A549 (cell line): Measurements from ENCODE around the gene PARD6B. TPM values are rescaled to one million over a fixed set of nuclear protein-coding genes. Genes with fewer than 3 reads are reported as not detected.
A peak's percentile ranks its signal among the peaks of the same experiment; 100 is the strongest.

Experiments
- ATAC-seq, 2 experiments: fragments of 200-7000 bp in 1 of 2; fragments of >200 bp in 1 of 2; cut with Nextera tagmentation in 1 of 2; cut with Tn5 transposase in 1 of 2; 3 replicates each; pipeline versions ENCODE4 v1.8.0 to v1.9.1; 2018 to 2020; ENCODE audit warnings: mild to moderate bottlenecking in 1 of 2, moderate library complexity in 1 of 2
- CTCF ChIA-PET: fragments of 300-600 bp; sonication (Branson Sonifier 250); formaldehyde crosslinking; extraction: SDS; loops from one replicate; lab custom pipeline; 2021; ENCODE audit warnings: antibody characterized with exemption, inconsistent platforms; lab: Yijun Ruan, JAX
- POLR2A ChIA-PET: fragments of 350-600 bp; formaldehyde crosslinking; extraction: SDS; loops from one replicate; lab custom pipeline; 2021; ENCODE audit warnings: antibody characterized with exemption, inconsistent platforms; lab: Yijun Ruan, JAX
- DNase-seq, 2 experiments: peaks; one replicate each; pipeline versions ENCODE4 v3.0.0 to v3.0.0-alpha.2; 2011 to 2016; ENCODE audit warnings: low read depth in 1 of 2, low spot score in 1 of 2
- FAIRE-seq: peaks from 2 replicates; lab custom pipeline; 2011; peaks lifted over from hg19 to GRCh38; lab: Jason Lieb, UNC
- H3K27ac ChIP-seq, 2 experiments: fragments of >200 bp; sonication (Bioruptor Twin); formaldehyde crosslinking; 3 replicates each; pipeline ENCODE4 v1.5.1; 2016 to 2017
- H3K4me1 ChIP-seq: fragments of >200 bp; sonication (Bioruptor Twin); formaldehyde crosslinking; 3 replicates; pipeline ENCODE4 v1.6.1; 2016
- H3K4me2 ChIP-seq: fragments of >200 bp; sonication (Bioruptor Twin); formaldehyde crosslinking; 3 replicates; pipeline ENCODE4 v1.6.1; 2016
- H3K4me3 ChIP-seq: fragments of >200 bp; sonication (Bioruptor Twin); formaldehyde crosslinking; 3 replicates; pipeline ENCODE4 v1.5.1; 2016
- H3K9me3 ChIP-seq: fragments of >200 bp; sonication (Bioruptor Twin); formaldehyde crosslinking; 3 replicates; pipeline ENCODE4 v1.6.1; 2016
- CBX8 ChIP-seq: fragments of 200-600 bp; sonication (generic); IDR thresholded peaks from 2 replicates; pipeline ENCODE4 v1.6.1; 2016
- CEBPB ChIP-seq, 2 experiments: fragments of >200 bp in 1 of 2; sonication (Bioruptor Twin) in 1 of 2; formaldehyde crosslinking in 1 of 2; IDR thresholded peaks; 2 replicates each; pipeline ENCODE4 v1.6.1; 2012 to 2016
- CHD4 ChIP-seq: fragments of 200-600 bp; sonication (generic); IDR thresholded peaks from 2 replicates; pipeline ENCODE4 v1.6.1; 2016; ENCODE audit warnings: antibody characterized with exemption, mild to moderate bottlenecking, borderline replicate concordance
- EP300 ChIP-seq, 2 experiments: fragments of >200 bp; sonication (Bioruptor Twin); formaldehyde crosslinking; IDR thresholded peaks; 2 replicates in 1 of 2; 3 replicates in 1 of 2; pipeline ENCODE4 v1.6.1; 2016 to 2017
- GATA3 ChIP-seq: IDR thresholded peaks from 2 replicates; pipeline ENCODE4 v1.6.1; 2012; ENCODE audit warnings: borderline replicate concordance
- HOXB13 ChIP-seq: fragments of 250-450 bp; sonication (Bioruptor Pico); IDR thresholded peaks from 2 replicates; pipeline ENCODE4 v1.5.0; 2020; ENCODE audit warnings: low read depth, mild to moderate bottlenecking, moderate library complexity
- MYC ChIP-seq: IDR thresholded peaks from 2 replicates; pipeline ENCODE4 v1.6.1; 2012; ENCODE audit warnings: mild to moderate bottlenecking, inconsistent platforms, low read length, improper control_type of control experiment, borderline replicate concordance
- NFE2L2 ChIP-seq: fragments of 150-350 bp; conservative IDR thresholded peaks from 2 replicates; pipeline ENCODE4 v1.6.1; 2014; ENCODE audit warnings: low read length
- NR3C1 ChIP-seq: fragments of >200 bp; sonication (Bioruptor Twin); formaldehyde crosslinking; IDR thresholded peaks from 3 replicates; pipeline ENCODE4 v1.6.1; 2017
- PHF8 ChIP-seq: fragments of 200-600 bp; sonication (generic); IDR thresholded peaks from 2 replicates; pipeline ENCODE4 v1.6.1; 2016; ENCODE audit warnings: low read depth, mild to moderate bottlenecking, antibody characterized with exemption, moderate library complexity, borderline replicate concordance
- RAD21 ChIP-seq, 2 experiments: fragments of >200 bp in 1 of 2; sonication (Bioruptor Twin) in 1 of 2; formaldehyde crosslinking in 1 of 2; IDR thresholded peaks in 1 of 2; conservative IDR thresholded peaks in 1 of 2; 2 replicates in 1 of 2; 3 replicates in 1 of 2; pipeline ENCODE4 v1.6.1; 2012 to 2018; ENCODE audit warnings: inconsistent platforms in 1 of 2
- SMC3 ChIP-seq: fragments of >200 bp; sonication (Bioruptor Twin); formaldehyde crosslinking; IDR thresholded peaks from 3 replicates; pipeline ENCODE4 v1.6.1; 2018; ENCODE audit warnings: inconsistent platforms
- ZFP36 ChIP-seq: fragments of 450-650 bp; IDR thresholded peaks from 2 replicates; pipeline ENCODE4 v1.6.1; 2014; ENCODE audit warnings: borderline replicate concordance; ENCODE audit not compliant: partially characterized antibody
- ZSCAN20 ChIP-seq: fragments of 250-450 bp; sonication (Bioruptor Pico); IDR thresholded peaks from 2 replicates; pipeline ENCODE4 v1.8.0; 2022; ENCODE audit warnings: mild to moderate bottlenecking, moderate library complexity
- WGBS: methylation state at CpG from one replicate; pipeline ENCODE4 v1.1.6; 2017; ENCODE audit errors: missing lambda C conversion rate; 5-methylcytosine and 5-hydroxymethylcytosine counted together
- polyA plus RNA-seq, 4 experiments: library from polyadenylated mRNA; depleted of rRNA in 3 of 4; stranded (reverse); fragments of >200 nt; fragmentation: RNase III in 1 of 4; extraction: RNeasy Plus Mini Kit Qiagen cat#74134 plus additional on column Dnase treatment in 1 of 4; gene quantifications; 2 replicates in 3 of 4; 3 replicates in 1 of 4; pipeline ENCODE4 v1.2.3, GENCODE V29; 2011 to 2017
- TF ChIP-seq, protein P1 (sequence below): fragments of >200 bp; sonication (Bioruptor Twin); formaldehyde crosslinking; IDR thresholded peaks from 2 replicates; pipeline ENCODE4 v1.6.1; 2016
- TF ChIP-seq, protein P2 (sequence below): fragments of 150-350 bp; IDR thresholded peaks from 2 replicates; pipeline ENCODE4 v1.6.1; 2014; ENCODE audit warnings: low read depth, mild to moderate bottlenecking, low read length
- TF ChIP-seq, protein P3 (sequence below): fragments of >200 bp; sonication (Bioruptor Twin); formaldehyde crosslinking; IDR thresholded peaks from 3 replicates; pipeline ENCODE4 v1.6.1; 2016
- TF ChIP-seq, protein P4 (sequence below): fragments of 250-450 bp; sonication (Bioruptor Pico); IDR thresholded peaks from 2 replicates; pipeline ENCODE4 v1.5.0; 2021; ENCODE audit warnings: mild to moderate bottlenecking, moderate library complexity, borderline replicate concordance
- TF ChIP-seq, protein P5 (sequence below): IDR thresholded peaks from 2 replicates; pipeline ENCODE4 v1.6.1; 2012
- TF ChIP-seq, protein P6 (sequence below): fragments of 200-600 bp; sonication (generic); IDR thresholded peaks from 2 replicates; pipeline ENCODE4 v1.6.1; 2016; ENCODE audit warnings: antibody characterized with exemption, mild to moderate bottlenecking, moderate library complexity

PARD6B gene
- polyA plus RNA-seq, 2 of the 4 experiments (the other 2 are of a cell fraction): 3.1 to 6.4 TPM

DNA sequence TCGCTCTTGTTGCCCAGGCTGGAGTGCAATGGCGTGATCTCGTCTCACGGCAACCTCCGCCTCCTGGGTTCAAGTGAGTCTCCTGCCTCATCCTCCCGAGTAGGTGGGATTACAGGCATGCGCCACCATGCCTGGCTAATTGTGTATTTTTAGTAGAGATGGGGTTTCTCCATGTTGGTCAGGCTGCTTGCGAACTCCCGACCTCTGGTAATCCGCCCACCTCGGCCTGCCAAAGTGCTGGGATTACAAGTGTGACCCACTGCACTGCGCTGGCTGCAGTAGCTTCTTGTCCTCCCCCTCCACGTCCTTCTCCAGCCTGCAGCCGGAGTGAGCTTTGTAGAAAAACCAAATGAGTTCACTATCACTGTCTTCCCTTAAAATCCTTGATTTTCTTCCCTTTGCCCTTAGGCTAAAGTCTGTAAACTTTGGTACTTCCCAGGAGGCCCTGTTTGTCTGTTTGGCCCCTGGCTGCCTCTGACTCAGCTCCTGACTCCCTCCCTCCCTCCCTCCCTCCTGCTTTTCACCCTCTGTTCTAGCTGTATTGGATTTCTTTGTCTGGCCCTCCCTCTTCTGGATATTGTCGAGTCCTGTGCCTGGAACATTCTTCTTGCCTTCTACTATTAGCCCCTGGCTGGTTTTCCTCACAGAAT lies 12.9 kb downstream of the PARD6B start (continued):
- peak; percentile 51; the same call in 1 of the 2 replicates for TF ChIP-seq GATA3
- TF ChIP-seq ZFP36: no peak

DNA sequence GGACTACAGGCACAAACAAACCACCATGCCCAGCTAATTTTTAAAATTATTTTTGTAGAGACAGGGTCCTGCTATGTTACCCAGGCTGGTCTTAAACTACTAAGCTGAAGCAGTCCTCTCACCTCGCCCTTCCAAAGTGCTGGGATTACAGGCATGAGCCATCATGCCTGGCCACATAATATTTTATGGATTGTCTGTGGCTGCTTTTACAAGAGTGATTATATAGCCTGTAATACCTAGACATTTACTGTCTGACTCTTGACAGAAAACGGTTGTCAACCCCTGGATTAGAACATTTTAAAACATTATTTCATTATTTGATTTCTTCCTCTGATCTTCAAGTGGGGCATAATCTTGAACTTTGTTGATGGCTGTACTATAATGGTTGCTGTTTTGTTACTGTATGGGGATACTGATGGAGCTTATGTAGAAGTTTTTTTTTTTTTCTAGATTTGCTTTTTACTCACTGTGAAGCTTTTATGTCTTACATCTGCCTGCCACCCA lies 14.3 kb downstream of the PARD6B start:
- WGBS: 53% methylated on average over 2 of the region's 2 CpGs
- Histone ChIP-seq H3K9me3 (no peaks in the 10 kb centered on the region), H3K27ac (peak overlapping the region; percentile 86 to 94), H3K4me1 (peaks cover 80% of the 10 kb centered on the region), H3K4me3 (no peak overlapping the region), H3K4me2 (peak overlapping the region; percentile 90)
- TF ChIP-seq NR3C1 (no peak), EP300 (IDR thresholded peaks at IDR 0.05) (no peak), NFE2L2 (no peak), CHD4 (no peak), SMC3 (no peak), ZSCAN20 (CRISPR knock-in tag) (no peak), PHF8 (no peak), MYC (no peak)
- TF ChIP-seq, protein P1, sequence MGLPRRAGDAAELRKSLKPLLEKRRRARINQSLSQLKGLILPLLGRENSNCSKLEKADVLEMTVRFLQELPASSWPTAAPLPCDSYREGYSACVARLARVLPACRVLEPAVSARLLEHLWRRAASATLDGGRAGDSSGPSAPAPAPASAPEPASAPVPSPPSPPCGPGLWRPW: no peak
- ATAC-seq: no peak
- POLR2A ChIA-PET: interaction anchor here (1.1 kb wide), 1 partner anchor 15 kb away, joined by 3 read pairs; the partner anchor contains the start of gene PARD6B
- FAIRE-seq: no peak
- no peak for DNase-seq
- CTCF ChIA-PET: interaction anchor here (0.6 to 20.4 kb wide), 17 partner anchors 8 to 559 kb away, joined by 3 to 276 read pairs (median 13); partner anchors contain the start of genes BCAS4 and PARD6B

DNA sequence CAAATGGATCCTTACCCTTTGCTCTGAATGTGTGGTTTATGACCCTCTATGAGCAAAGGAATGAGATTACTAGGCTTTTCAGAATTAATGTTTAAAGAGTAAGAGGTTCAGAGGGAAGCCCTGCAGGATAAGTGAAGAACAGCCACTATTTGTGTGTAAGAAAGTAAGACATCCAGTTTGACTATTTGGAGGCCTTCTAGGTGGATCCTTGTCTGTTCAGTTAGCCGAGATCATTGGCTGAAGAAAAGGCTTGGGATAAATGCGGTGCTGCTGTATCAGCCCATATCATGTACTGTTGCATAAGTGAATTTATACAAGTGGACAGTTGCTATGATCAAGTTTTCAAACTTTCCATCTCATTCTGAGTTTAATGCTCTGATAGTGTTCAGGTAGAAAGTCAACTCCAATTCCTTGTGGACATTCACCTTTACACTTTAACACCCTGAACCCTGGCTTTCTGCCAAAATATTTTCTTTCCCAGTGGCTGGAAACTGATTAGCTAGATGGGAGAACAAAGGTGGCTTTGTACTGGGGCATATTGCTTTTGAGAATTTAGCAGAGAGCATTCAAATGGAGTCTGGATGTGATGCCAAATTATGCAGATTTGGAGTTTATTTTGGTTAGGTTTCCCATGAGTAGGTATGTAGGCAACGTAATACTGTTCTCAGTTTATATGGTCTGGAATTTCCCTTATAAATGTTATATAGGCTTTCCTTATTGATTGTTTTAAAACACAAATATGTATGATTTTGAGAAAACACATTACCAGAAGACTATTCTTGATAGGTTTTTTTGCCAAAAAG lies 15.0 kb downstream of the PARD6B start:
- POLR2A ChIA-PET: interaction anchor here (1.1 kb wide), 1 partner anchor 15 kb away, joined by 3 read pairs; the partner anchor contains the start of gene PARD6B
- WGBS: 38% methylated on average over 3 of the region's 3 CpGs
- H3K27ac ChIP-seq: peak overlapping the region; percentile 86 to 94
- H3K4me3 ChIP-seq: no peak overlapping the region
- ATAC-seq: no peak; a peak in 1 of 6 replicates
- H3K4me1 ChIP-seq: peaks cover 73% of the 10 kb centered on the region
- no peaks in the 10 kb centered on the region for H3K9me3 ChIP-seq
- FAIRE-seq: no peak
- CTCF ChIA-PET: interaction anchor here (1.0 to 20.4 kb wide), 14 partner anchors 10 to 160 kb away, joined by 3 to 276 read pairs (median 14); partner anchors contain the start of genes BCAS4 and PARD6B
- H3K4me2 ChIP-seq: peak overlapping the region; percentile 90
- DNase-seq: no peak
- TF ChIP-seq, protein P2, sequence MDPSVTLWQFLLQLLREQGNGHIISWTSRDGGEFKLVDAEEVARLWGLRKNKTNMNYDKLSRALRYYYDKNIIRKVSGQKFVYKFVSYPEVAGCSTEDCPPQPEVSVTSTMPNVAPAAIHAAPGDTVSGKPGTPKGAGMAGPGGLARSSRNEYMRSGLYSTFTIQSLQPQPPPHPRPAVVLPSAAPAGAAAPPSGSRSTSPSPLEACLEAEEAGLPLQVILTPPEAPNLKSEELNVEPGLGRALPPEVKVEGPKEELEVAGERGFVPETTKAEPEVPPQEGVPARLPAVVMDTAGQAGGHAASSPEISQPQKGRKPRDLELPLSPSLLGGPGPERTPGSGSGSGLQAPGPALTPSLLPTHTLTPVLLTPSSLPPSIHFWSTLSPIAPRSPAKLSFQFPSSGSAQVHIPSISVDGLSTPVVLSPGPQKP: no peak
- TF ChIP-seq RAD21 (conservative IDR thresholded peaks at IDR 0.05 in 1 of 2, IDR thresholded peaks at IDR 0.05 in 1 of 2) (no peak), CBX8 (no peak), CHD4 (no peak), CEBPB (IDR thresholded peaks at IDR 0.05) (no peak), ZSCAN20 (CRISPR knock-in tag) (no peak), HOXB13 (no peak)
- TF ChIP-seq, protein P3, sequence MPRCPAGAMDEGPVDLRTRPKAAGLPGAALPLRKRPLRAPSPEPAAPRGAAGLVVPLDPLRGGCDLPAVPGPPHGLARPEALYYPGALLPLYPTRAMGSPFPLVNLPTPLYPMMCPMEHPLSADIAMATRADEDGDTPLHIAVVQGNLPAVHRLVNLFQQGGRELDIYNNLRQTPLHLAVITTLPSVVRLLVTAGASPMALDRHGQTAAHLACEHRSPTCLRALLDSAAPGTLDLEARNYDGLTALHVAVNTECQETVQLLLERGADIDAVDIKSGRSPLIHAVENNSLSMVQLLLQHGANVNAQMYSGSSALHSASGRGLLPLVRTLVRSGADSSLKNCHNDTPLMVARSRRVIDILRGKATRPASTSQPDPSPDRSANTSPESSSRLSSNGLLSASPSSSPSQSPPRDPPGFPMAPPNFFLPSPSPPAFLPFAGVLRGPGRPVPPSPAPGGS: no peak
- TF ChIP-seq, protein P4, sequence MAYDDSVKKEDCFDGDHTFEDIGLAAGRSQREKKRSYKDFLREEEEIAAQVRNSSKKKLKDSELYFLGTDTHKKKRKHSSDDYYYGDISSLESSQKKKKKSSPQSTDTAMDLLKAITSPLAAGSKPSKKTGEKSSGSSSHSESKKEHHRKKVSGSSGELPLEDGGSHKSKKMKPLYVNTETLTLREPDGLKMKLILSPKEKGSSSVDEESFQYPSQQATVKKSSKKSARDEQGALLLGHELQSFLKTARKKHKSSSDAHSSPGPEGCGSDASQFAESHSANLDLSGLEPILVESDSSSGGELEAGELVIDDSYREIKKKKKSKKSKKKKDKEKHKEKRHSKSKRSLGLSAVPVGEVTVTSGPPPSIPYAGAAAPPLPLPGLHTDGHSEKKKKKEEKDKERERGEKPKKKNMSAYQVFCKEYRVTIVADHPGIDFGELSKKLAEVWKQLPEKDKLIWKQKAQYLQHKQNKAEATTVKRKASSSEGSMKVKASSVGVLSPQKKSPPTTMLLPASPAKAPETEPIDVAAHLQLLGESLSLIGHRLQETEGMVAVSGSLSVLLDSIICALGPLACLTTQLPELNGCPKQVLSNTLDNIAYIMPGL (CRISPR knock-in tag): no peak
- TF ChIP-seq, protein P5, sequence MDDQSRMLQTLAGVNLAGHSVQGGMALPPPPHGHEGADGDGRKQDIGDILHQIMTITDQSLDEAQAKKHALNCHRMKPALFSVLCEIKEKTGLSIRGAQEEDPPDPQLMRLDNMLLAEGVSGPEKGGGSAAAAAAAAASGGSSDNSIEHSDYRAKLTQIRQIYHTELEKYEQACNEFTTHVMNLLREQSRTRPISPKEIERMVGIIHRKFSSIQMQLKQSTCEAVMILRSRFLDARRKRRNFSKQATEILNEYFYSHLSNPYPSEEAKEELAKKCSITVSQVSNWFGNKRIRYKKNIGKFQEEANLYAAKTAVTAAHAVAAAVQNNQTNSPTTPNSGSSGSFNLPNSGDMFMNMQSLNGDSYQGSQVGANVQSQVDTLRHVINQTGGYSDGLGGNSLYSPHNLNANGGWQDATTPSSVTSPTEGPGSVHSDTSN: no peak
- TF ChIP-seq, protein P6, sequence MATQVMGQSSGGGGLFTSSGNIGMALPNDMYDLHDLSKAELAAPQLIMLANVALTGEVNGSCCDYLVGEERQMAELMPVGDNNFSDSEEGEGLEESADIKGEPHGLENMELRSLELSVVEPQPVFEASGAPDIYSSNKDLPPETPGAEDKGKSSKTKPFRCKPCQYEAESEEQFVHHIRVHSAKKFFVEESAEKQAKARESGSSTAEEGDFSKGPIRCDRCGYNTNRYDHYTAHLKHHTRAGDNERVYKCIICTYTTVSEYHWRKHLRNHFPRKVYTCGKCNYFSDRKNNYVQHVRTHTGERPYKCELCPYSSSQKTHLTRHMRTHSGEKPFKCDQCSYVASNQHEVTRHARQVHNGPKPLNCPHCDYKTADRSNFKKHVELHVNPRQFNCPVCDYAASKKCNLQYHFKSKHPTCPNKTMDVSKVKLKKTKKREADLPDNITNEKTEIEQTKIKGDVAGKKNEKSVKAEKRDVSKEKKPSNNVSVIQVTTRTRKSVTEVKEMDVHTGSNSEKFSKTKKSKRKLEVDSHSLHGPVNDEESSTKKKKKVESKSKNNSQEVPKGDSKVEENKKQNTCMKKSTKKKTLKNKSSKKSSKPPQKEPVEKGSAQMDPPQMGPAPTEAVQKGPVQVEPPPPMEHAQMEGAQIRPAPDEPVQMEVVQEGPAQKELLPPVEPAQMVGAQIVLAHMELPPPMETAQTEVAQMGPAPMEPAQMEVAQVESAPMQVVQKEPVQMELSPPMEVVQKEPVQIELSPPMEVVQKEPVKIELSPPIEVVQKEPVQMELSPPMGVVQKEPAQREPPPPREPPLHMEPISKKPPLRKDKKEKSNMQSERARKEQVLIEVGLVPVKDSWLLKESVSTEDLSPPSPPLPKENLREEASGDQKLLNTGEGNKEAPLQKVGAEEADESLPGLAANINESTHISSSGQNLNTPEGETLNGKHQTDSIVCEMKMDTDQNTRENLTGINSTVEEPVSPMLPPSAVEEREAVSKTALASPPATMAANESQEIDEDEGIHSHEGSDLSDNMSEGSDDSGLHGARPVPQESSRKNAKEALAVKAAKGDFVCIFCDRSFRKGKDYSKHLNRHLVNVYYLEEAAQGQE: no peak
